ENCODE measurements around the gene PVALEF.

DNA sequence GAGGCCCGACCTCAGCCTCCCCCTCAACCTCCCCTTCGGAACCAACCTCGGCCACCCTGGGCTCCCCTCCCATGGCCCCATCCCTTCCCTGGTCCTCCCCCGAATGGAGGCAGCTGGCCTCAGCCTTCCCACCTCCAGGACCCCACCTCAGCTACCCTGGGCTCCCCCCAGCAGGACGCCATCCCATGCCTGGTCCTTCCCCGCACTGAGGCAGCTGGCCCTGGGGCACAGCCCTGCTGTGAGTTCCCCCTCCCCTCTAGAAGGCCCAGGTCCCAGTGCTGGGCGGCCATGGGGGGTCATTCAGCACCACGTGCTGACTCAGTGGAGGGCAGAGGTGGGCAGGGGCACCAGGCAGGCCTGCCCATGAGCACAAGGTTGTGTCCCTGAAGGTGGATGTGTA lies 28.9 kb upstream of the PVALEF start:
- TF ChIP-seq, protein P1, sequence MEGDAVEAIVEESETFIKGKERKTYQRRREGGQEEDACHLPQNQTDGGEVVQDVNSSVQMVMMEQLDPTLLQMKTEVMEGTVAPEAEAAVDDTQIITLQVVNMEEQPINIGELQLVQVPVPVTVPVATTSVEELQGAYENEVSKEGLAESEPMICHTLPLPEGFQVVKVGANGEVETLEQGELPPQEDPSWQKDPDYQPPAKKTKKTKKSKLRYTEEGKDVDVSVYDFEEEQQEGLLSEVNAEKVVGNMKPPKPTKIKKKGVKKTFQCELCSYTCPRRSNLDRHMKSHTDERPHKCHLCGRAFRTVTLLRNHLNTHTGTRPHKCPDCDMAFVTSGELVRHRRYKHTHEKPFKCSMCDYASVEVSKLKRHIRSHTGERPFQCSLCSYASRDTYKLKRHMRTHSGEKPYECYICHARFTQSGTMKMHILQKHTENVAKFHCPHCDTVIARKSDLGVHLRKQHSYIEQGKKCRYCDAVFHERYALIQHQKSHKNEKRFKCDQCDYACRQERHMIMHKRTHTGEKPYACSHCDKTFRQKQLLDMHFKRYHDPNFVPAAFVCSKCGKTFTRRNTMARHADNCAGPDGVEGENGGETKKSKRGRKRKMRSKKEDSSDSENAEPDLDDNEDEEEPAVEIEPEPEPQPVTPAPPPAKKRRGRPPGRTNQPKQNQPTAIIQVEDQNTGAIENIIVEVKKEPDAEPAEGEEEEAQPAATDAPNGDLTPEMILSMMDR (IDR thresholded peaks at IDR 0.05; ENCODE audit: control extremely low read depth in 1 of 3, insufficient read depth in 1 of 3, low read depth in 1 of 3, low read length in 3 of 3): no peak
- TF ChIP-seq ZNF274 (IDR thresholded peaks at IDR 0.05; ENCODE audit: borderline replicate concordance, extremely low read depth, low read length): no peak
